H9 (cell line): Measurements from ENCODE around the gene VANGL2. TPM values are rescaled to one million over a fixed set of nuclear protein-coding genes. Genes with fewer than 3 reads are reported as not detected.

ENCODE experiments used
- DNase-seq: peaks from one replicate; pipeline ENCODE4 v3.0.0-alpha.2; 2017
- H2AFZ ChIP-seq: one replicate; pipeline ENCODE4 v1.6.1; 2013; ENCODE audit warnings: mild to moderate bottlenecking, low read length, control low read depth, moderate library complexity
- H2AK5ac ChIP-seq: 2 replicates; pipeline ENCODE4 v1.6.1; 2013; ENCODE audit warnings: low read length, control low read depth, mixed read lengths; ENCODE audit not compliant: insufficient read length
- H2BK120ac ChIP-seq: one replicate; pipeline ENCODE4 v1.6.1; 2013; ENCODE audit warnings: low read depth, mild to moderate bottlenecking, low read length, control low read depth, inconsistent platforms; ENCODE audit not compliant: poor library complexity, severe bottlenecking
- H2BK12ac ChIP-seq: 2 replicates; pipeline ENCODE4 v1.6.1; 2013; ENCODE audit warnings: low read length, control low read depth, mixed read lengths, low read depth; ENCODE audit not compliant: insufficient read length
- H2BK15ac ChIP-seq: 2 replicates; pipeline ENCODE4 v1.6.1; 2013; ENCODE audit warnings: low read depth, low read length, control low read depth
- H2BK20ac ChIP-seq: one replicate; pipeline ENCODE4 v1.6.1; 2013; ENCODE audit warnings: low read depth, mild to moderate bottlenecking, low read length, control low read depth, inconsistent platforms; ENCODE audit not compliant: poor library complexity, severe bottlenecking
- H2BK5ac ChIP-seq: 2 replicates; pipeline ENCODE4 v1.6.1; 2013; ENCODE audit warnings: low read length, control low read depth, mixed read lengths; ENCODE audit not compliant: insufficient read length
- H3K14ac ChIP-seq: 2 replicates; pipeline ENCODE4 v1.6.1; 2013; ENCODE audit warnings: low read length, control low read depth; ENCODE audit not compliant: insufficient read depth
- H3K18ac ChIP-seq: 2 replicates; pipeline ENCODE4 v1.6.1; 2013; ENCODE audit warnings: low read depth, mild to moderate bottlenecking, mixed read lengths, low read length, control low read depth; ENCODE audit not compliant: insufficient read length
- H3K23ac ChIP-seq: 2 replicates; pipeline ENCODE4 v1.6.1; 2013; ENCODE audit warnings: low read length, control low read depth, mixed read lengths, low read depth; ENCODE audit not compliant: insufficient read length
- H3K23me2 ChIP-seq: 2 replicates; pipeline ENCODE4 v1.6.1; 2013; ENCODE audit warnings: low read depth, mild to moderate bottlenecking, mixed read lengths, low read length, control low read depth; ENCODE audit not compliant: insufficient read length, poor library complexity, severe bottlenecking
- H3K27ac ChIP-seq: 2 replicates; pipeline ENCODE4 v1.5.1; 2013; ENCODE audit warnings: low read length, control low read depth, mixed read lengths, low read depth; ENCODE audit not compliant: insufficient read length
- H3K27me3 ChIP-seq: 2 replicates; pipeline ENCODE4 v1.6.1; 2013; ENCODE audit warnings: low read length, control low read depth, inconsistent platforms; ENCODE audit not compliant: insufficient read depth
- H3K4ac ChIP-seq: 2 replicates; pipeline ENCODE4 v1.6.1; 2013; ENCODE audit warnings: low read depth, mild to moderate bottlenecking, control low read depth, inconsistent platforms, low read length, moderate library complexity
- H3K4me1 ChIP-seq: 2 replicates; pipeline ENCODE4 v1.6.1; 2013; ENCODE audit warnings: low read length, control low read depth, inconsistent platforms; ENCODE audit not compliant: insufficient read depth
- H3K4me2 ChIP-seq: 2 replicates; pipeline ENCODE4 v1.6.1; 2013; ENCODE audit warnings: low read length, control low read depth, mixed read lengths; ENCODE audit not compliant: insufficient read length, insufficient read depth
- H3K56ac ChIP-seq: 2 replicates; pipeline ENCODE4 v1.6.1; 2013; ENCODE audit warnings: low read depth, mild to moderate bottlenecking, mixed read lengths, low read length, control low read depth; ENCODE audit not compliant: insufficient read length
- H3K79me1 ChIP-seq: 2 replicates; pipeline ENCODE4 v1.6.1; 2013; ENCODE audit warnings: low read depth, mild to moderate bottlenecking, moderate library complexity, low read length, control low read depth, inconsistent platforms; ENCODE audit not compliant: insufficient read depth, poor library complexity, severe bottlenecking
- H3K79me2 ChIP-seq: 2 replicates; pipeline ENCODE4 v1.6.1; 2013; ENCODE audit warnings: low read length, control low read depth, inconsistent platforms; ENCODE audit not compliant: insufficient read depth
- H3K9ac ChIP-seq: 2 replicates; pipeline ENCODE4 v1.6.1; 2013; ENCODE audit warnings: low read length, control low read depth, mixed read lengths; ENCODE audit not compliant: insufficient read length; ENCODE audit errors: extremely low read depth
- H3K9me3 ChIP-seq: one replicate; pipeline ENCODE4 v1.6.1; 2013; ENCODE audit warnings: low read depth, low read length, inconsistent platforms; ENCODE audit not compliant: control insufficient read depth
- H3T11ph ChIP-seq: one replicate; pipeline ENCODE4 v1.6.1; 2013; ENCODE audit warnings: mild to moderate bottlenecking, low read length, control low read depth, inconsistent platforms
- H4K20me1 ChIP-seq: one replicate; pipeline ENCODE4 v1.6.1; 2013; ENCODE audit not compliant: control insufficient read depth, insufficient read length, insufficient read depth
- H4K5ac ChIP-seq: 2 replicates; pipeline ENCODE4 v1.6.1; 2013; ENCODE audit warnings: low read depth, mild to moderate bottlenecking, mixed read lengths, low read length, control low read depth; ENCODE audit not compliant: insufficient read length
- H4K8ac ChIP-seq: replicated peaks from 2 replicates; pipeline ENCODE4 v1.6.1; 2013; ENCODE audit warnings: low read length, control low read depth, mixed read lengths, low read depth; ENCODE audit not compliant: insufficient read length
- H4K91ac ChIP-seq: 2 replicates; pipeline ENCODE4 v1.6.1; 2013; ENCODE audit warnings: low read depth, mild to moderate bottlenecking, moderate library complexity, mixed read lengths, low read length, control low read depth; ENCODE audit not compliant: insufficient read length
- H3K27ac Mint-ChIP-seq, 3 experiments: 2 replicates in 2 of 3; 3 replicates in 1 of 3; pipeline ENCODE4 v1.8.0; 2020 to 2021; ENCODE audit warnings: mixed read lengths in 3 of 3, mild to moderate bottlenecking in 1 of 3, moderate library complexity in 1 of 3
- H3K27me3 Mint-ChIP-seq: 2 replicates; pipeline ENCODE4 v1.8.0; 2021; ENCODE audit warnings: low read depth, mild to moderate bottlenecking, moderate library complexity, mixed read lengths
- H3K36me3 Mint-ChIP-seq, 3 experiments: 2 replicates in 2 of 3; 3 replicates in 1 of 3; pipeline ENCODE4 v1.8.0; 2020 to 2021; ENCODE audit warnings: low read depth in 3 of 3, mixed read lengths in 3 of 3; ENCODE audit not compliant: insufficient read depth in 1 of 3
- H3K4me1 Mint-ChIP-seq, 2 experiments: 2 replicates each; pipeline ENCODE4 v1.8.0; 2020; ENCODE audit warnings: mixed read lengths in 2 of 2
- H3K4me3 Mint-ChIP-seq, 2 experiments: 2 replicates in 1 of 2; 3 replicates in 1 of 2; pipeline ENCODE4 v1.8.0; 2020 to 2021; ENCODE audit warnings: mild to moderate bottlenecking in 2 of 2, mixed read lengths in 2 of 2, moderate library complexity in 1 of 2
- H3K9me3 Mint-ChIP-seq, 2 experiments: 2 replicates in 1 of 2; 3 replicates in 1 of 2; pipeline ENCODE4 v1.8.0; 2020; ENCODE audit warnings: mild to moderate bottlenecking in 2 of 2, mixed read lengths in 2 of 2, moderate library complexity in 1 of 2
- CTCF ChIP-seq: fragments of 200-600 bp; sonication (generic); conservative IDR thresholded peaks from 3 replicates; pipeline ENCODE4 v1.8.0; 2021; ENCODE audit warnings: antibody characterized with exemption, mild to moderate bottlenecking
- WGBS: extraction: QIAGEN DNeasy Blood & Tissue Kit; methylation state at CpG from one replicate; pipeline ENCODE4 v1.1.7; 2013; ENCODE audit warnings: missing lambda C conversion rate, low lambda C conversion rate, mixed read lengths; ENCODE audit not compliant: insufficient read length; ENCODE audit errors: extremely low coverage; 5-methylcytosine and 5-hydroxymethylcytosine counted together
- total RNA-seq: library from RNA; stranded (reverse); gene quantifications from 2 replicates; pipeline ENCODE4 v1.2.1, GENCODE V29; 2021

The VANGL2 gene
- total RNA-seq, 1 experiment from 2014 or later: 58.5 TPM

GRCh38 chr1:160418483-160418882 is 18.1 kb downstream of the VANGL2 start:
- H3K79me2 ChIP-seq: peaks cover 3% of the 10 kb centered on the region; the same call in 1 of the 2 replicates
- H4K8ac ChIP-seq: no peak overlapping the region
- Mint-ChIP-seq H3K9me3 (no peaks in the 10 kb centered on the region), H3K27me3 (no peaks in the 10 kb centered on the region), H3K4me3 (no peak overlapping the region), H3K4me1 (peaks cover 12 to 15% of the 10 kb centered on the region in 2 experiments), H3K36me3 (peaks cover 30 to 75% (median 63%) of the 10 kb centered on the region in 3 experiments; a peak in 6 of 7 replicates), H3K27ac (peak overlapping the region in 1 of 3 experiments; percentile 85; a peak in 2 of 7 replicates)
- H4K91ac ChIP-seq: no peak overlapping the region
- DNase-seq: no peak
- no peak overlapping the region for H3K23ac ChIP-seq
- H2BK120ac ChIP-seq: no peak overlapping the region
- no peaks in the 10 kb centered on the region for H3K4me1 ChIP-seq
- no peak overlapping the region for H2BK12ac ChIP-seq
- H3K9ac ChIP-seq: no peak overlapping the region
- H3K27ac ChIP-seq: no peak overlapping the region
- H3K14ac ChIP-seq: no peak overlapping the region
- H2BK20ac ChIP-seq: no peak overlapping the region
- no peak overlapping the region for H3K18ac ChIP-seq
- H2AK5ac ChIP-seq: no peak overlapping the region
- no peak overlapping the region for H4K5ac ChIP-seq
- no peaks in the 10 kb centered on the region for H3K79me1 ChIP-seq
- WGBS: no CpG with 5 or more reads among the region's 6 CpGs
- H3K4ac ChIP-seq: no peak overlapping the region
- no peak overlapping the region for H2BK5ac ChIP-seq
- TF ChIP-seq CTCF: no peak
- no peaks in the 10 kb centered on the region for H3K27me3 ChIP-seq
- H2BK15ac ChIP-seq: no peak overlapping the region
- H3T11ph ChIP-seq: no peak overlapping the region
- H3K23me2 ChIP-seq: no peaks in the 10 kb centered on the region
- H3K9me3 ChIP-seq: no peaks in the 10 kb centered on the region
- no peaks in the 10 kb centered on the region for H4K20me1 ChIP-seq
- no peak overlapping the region for H3K56ac ChIP-seq
- no peak overlapping the region for H2AFZ ChIP-seq
- no peak overlapping the region for H3K4me2 ChIP-seq
